IPS DF 19.7 (cell line): ENCODE results near the gene ARHGEF11.

Source experiments
- DNase-seq: peaks from one replicate; pipeline ENCODE4 v3.0.0-alpha.2; 2013; ENCODE audit warnings: low read depth, low spot score

Gene ARHGEF11

GRCh38 chr1:156910309-156910782, 135.2 kb downstream of the ARHGEF11 start:
- DNase-seq, result no peak

DNA sequence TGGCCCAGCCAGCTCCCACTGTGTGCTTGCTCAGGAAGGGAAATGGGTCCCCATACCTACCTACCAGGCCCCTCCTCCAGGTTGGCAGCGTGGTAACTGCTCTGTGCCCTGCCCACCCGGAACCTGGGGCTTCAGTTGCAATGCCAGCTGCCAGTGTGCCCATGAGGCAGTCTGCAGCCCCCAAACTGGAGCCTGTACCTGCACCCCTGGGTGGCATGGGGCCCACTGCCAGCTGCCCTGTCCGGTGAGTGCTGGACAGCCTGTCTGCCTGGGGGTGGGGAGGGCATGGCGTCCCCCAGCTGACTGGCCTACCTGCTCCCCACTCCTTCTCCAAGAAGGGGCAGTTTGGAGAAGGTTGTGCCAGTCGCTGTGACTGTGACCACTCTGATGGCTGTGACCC, 135.9 kb downstream of the ARHGEF11 start:
- no peak for DNase-seq

DNA sequence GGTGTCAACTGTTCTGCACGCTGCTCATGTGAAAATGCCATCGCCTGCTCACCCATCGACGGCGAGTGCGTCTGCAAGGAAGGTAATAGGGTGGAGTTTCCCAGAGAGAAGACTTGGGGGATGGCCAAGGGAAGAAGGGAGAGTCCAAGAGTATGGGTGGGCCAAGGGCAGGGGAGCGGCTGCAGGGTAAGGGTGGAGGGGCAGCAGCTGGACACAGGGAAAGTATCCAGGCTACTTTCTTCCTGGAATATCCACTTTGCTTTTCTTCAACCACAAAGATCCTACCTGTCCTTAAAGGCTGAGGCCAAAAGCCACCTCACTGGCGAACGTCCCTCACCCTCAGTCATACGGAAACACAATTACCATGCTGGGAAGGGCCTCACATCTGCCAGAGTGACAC, 136.6 kb downstream of the ARHGEF11 start:
- DNase-seq, result no peak

- no peak for DNase-seq
Observed at GRCh38 chr1:156908541-156908940, 137.0 kb downstream of the ARHGEF11 start.

- no peak for DNase-seq
Observed at GRCh38 chr1:156906206-156906906, 139.2 kb downstream of the ARHGEF11 start.

- no peak for DNase-seq
Observed at GRCh38 chr1:156905651-156906050, 139.9 kb downstream of the ARHGEF11 start.

DNA sequence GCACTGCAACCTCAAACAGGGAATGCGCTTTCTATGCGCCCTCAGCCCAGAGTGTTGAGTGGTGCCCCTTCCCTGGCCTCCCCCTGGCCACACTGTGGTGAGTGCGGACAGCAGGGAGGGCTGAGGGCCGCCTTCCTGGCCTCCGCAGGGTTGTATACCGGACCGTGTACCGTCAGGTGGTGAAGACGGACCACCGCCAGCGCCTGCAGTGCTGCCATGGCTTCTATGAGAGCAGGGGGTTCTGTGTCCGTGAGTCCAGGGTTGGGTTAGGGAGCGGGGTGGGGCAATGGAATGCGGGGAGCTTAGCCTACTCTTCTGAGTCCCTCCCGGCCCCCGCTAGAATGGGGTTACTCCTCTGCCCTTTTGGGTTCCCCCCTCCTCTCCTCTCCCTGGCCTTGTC, 140.4 kb downstream of the ARHGEF11 start:
- DNase-seq, result no peak

DNA sequence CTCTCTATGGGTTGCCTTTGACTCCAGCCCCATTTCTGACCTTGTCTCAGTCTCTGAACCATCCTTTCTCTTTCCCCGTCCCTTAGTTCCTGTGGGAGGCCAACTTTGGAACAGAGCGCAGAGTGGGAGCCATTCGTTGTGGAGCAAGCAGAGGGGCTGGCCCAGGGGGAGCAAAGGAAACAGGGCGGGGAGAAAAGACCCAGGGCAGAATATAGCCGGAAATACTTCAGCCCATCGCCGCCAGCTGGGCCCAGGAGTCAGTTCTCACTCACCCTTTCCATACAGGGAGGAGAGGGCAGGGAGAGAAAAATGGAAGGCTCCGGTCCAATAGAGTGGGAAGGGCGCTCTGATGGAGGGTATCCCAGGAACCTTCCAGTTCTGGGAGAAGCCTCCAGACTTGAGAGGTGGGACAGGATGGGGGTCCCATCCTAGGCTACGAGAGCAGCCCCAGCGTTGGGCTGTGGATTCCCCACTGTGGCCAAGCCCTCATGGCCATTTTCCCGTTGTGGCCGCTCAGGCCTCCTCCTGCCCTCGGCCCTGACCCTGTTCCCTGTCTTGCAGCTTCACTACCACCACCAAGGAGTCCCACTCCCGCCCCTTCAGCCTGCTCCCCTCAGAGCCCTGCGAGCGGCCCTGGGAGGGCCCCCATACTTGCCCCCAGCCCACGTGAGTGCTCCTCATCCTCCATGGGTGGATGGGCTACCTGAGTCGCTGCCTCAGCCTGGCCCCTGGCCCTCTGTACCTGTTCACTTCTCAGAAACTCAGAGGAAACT, 141.2 kb downstream of the ARHGEF11 start:
- DNase-seq, result no peak

DNA sequence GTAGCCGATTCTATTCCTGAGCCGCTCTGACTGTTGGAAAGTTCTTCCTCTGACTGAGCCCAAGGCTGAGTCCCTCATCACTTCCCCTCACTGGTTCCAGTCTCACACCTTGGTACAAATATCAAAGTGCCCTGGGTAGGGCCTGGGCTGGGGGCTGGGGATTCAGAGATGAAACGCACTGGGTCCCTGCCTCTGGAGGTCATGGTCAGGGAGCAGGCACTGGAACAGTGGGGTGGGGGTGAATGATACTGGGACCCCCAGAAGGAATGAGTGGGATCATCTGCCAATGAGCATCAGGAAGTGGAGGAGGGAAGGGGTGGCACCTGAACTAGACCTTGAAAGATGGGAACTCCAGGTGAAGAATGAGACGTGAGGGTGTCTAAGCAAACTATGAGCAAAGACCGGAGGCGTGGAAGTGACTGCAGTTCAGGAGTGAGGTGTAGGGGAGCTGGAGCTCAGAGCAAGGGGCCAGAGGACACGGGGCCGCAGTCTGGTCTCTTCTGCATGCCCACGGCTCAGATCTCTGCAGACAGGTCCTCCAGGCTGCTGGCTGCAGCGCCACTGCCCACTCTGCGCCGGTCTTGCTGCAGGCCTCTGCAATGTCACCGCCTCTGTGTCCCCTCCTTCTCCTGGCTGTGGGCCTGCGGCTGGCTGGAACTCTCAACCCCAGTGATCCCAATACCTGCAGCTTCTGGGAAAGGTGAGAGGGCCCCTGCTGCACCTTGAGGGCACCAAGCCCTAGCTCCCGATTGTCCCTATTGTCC, 142.0 kb downstream of the ARHGEF11 start:
- no peak for DNase-seq

DNA sequence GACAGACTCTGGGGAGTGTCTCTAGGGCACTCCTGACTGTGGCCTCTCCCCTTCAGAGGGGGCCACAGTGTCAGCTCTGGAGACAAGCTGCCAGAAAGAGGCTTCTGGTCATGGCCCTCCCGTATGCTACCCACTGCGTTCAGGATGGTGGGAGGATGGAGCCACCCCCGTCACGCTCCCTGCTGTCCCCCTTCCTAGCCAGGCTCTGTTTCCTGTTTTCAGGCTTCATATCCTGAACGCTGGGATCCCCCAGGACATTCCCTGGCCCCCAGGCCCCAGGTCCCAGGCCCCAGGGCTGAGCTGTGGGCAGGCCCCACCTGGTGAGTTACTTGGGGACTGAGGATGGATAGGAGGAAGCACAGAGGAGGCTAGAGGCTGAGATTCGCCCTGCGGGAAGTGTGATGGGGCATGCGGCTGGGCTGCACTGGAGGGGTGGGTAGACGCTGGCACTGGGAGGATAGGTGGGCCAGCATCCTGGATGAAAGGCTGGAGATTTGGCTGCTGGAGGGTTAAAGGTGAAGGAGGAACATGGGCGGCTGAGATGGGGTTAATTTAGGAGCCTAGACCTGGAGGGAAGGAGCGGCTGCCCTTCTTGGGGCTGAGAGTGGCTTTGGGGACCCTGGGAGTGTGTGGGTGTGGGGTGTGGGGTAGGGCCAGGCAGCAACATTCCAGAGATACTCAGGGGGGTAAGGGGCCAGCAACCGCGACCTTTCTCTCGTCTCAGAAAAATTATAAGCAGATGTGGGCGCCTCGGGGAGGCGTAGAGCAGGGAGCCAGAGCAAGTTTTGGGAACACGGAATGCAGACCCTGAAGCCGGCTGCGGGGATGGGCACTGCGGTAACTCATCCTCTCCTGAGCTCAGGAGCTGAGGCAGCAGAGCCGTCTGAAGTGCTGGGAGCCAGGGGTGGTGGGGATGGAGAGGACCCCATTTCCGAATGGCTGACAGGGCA, 143.3 kb downstream of the ARHGEF11 start:
- DNase-seq, result no peak

- no peak for DNase-seq
Observed at GRCh38 chr1:156901590-156901900, 144.0 kb downstream of the ARHGEF11 start.

DNA sequence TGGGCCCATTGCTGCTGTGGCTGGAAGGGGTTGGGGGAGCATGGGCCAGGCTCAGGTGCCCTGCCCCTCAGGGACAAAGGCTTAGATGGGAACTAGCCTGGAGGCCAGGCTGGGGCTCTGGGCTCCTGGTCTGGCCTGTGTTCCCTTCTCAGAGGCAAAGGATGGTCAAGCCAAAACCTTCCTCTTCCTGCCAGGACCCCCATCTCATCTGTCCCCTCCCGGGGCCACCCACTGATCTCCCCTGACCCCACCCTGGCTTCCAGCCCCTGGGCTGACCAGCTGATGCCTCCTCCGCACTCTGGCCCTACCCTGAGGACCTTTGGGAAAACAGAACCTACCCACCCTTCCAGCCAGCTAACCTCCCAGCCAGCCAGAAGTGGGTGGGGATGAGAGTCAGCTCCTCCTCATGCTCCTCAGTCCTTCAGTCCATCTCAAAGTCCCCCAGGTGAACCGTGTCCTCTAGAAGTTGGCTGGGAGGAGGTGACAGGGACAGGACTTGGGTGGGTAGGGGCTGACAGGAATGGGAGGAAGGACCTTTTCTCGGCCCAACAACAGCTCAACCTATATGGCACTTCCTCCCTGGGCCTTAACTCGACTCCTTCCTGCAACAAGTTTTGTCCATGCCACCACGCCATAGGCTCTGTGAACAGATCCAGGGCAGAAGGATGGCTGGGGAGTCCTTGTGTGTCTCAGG, 144.5 kb downstream of the ARHGEF11 start:
- DNase-seq, result no peak

- DNase-seq, result no peak
Observed at GRCh38 chr1:156899956-156900718, 145.4 kb downstream of the ARHGEF11 start.

DNA sequence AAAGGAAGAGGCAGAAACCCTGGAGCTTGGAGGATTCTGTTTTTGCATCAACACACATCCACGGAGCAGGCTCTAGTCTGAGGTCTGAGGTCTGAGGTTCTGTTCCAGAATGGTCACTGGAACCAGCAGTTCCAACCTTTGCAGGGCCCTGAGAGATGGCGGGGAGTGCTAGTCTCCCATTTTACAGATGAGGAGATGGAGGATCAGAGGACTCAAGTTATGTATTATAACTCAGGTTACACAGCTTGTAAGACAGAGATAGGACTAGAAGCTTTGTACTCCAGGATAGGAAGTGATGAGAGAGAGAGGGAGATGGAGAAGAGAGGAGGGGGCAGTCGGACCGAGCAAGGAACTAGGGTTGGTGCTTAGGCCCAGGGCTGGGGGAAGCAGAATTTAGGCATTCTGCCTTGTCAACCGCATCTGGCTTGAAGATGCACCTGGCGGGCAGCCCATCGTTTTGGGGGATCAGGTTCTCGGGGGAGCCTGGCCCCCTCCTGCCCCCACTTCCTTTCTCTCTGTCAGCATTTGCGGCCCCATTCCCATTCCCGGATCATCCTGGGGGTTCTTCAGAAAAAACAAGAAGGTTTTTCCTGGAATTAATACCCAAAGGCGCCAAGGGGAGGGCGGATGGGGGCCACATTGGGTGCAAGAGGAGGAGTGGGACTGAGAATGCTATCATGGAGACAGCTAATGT, 146.4 kb downstream of the ARHGEF11 start:
- no peak for DNase-seq

DNA sequence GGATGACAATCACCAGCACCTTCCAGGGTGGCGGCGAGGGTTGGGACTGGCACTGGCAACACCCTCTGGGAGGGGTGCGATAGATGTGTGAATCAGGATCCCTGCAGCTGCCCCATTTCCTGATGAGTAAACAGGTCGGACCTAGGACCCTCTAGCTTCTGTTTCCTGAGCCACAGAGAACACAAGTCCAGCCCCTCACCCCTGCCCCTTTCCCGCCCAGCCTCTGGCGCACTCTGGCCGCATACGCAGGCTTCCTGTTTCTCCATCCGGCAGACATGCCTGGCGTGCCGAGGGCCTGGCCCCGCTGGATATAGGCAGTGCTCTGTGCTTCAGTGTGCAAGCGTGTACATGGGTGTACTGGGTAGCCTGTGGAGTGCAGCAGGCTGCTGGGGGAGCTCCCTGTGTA, 147.4 kb downstream of the ARHGEF11 start:
- DNase-seq, result no peak

GRCh38 chr1:156897078-156897825, 148.3 kb downstream of the ARHGEF11 start:
- no peak for DNase-seq

DNA sequence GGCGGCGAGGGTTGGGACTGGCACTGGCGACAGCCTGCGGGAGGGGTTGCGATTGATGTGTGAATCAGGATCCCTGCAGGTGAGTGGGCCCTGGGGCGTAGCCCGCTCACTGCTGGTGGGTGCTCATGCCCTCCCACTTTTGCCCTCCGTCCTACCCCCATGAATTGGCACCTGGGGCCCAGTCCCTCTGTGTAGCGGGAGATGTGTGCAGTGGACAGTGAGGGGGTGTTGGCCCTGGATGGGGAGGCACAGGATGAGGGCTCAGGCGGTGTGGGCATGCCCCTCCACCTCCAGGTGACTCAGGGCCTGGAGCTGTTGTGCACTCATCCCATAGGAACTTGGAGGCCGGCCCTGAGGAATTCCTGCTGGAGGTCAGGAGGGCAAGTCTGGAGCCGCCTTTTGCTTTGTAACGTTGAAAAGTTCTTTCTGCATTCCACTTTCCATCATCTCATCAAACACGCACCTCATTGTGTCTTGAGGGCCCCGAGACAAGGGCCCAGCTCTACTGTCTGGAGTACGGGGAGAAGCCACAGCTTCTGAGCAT, 149.0 kb downstream of the ARHGEF11 start:
- DNase-seq, result no peak

GRCh38 chr1:156895927-156896326, 149.6 kb downstream of the ARHGEF11 start:
- no peak for DNase-seq
